A673 (cell line): ENCODE results near the gene SLC26A5.
"Not testable (repeated sequence)": the region's sequence is repeated elsewhere in the genome, so short reads cannot be mapped to it uniquely, and the experiment has no call there.

ENCODE experiments used
- CTCF ChIP-seq: fragments of 300-800, 200-600 bp; sonication (generic); conservative IDR thresholded peaks from 2 replicates; pipeline ENCODE4 v1.5.1; 2017; ENCODE audit warnings: low read depth, mild to moderate bottlenecking, antibody characterized with exemption, low read length, moderate library complexity, mixed read lengths
- EZH2 ChIP-seq: fragments of 200-600 bp; sonication (generic); IDR thresholded peaks from 2 replicates; pipeline ENCODE4 v1.6.1; 2017; ENCODE audit warnings: borderline replicate concordance, low read depth, mild to moderate bottlenecking, mixed read lengths, antibody characterized with exemption, low read length; ENCODE audit not compliant: poor library complexity, severe bottlenecking

GRCh38 chr7:103399687-103400086 is 46.3 kb downstream of the SLC26A5 start:
- TF ChIP-seq CTCF, EZH2: not testable (repeated sequence)
